ENCODE measurements around the gene PRR14.

PRR14 gene

DNA sequence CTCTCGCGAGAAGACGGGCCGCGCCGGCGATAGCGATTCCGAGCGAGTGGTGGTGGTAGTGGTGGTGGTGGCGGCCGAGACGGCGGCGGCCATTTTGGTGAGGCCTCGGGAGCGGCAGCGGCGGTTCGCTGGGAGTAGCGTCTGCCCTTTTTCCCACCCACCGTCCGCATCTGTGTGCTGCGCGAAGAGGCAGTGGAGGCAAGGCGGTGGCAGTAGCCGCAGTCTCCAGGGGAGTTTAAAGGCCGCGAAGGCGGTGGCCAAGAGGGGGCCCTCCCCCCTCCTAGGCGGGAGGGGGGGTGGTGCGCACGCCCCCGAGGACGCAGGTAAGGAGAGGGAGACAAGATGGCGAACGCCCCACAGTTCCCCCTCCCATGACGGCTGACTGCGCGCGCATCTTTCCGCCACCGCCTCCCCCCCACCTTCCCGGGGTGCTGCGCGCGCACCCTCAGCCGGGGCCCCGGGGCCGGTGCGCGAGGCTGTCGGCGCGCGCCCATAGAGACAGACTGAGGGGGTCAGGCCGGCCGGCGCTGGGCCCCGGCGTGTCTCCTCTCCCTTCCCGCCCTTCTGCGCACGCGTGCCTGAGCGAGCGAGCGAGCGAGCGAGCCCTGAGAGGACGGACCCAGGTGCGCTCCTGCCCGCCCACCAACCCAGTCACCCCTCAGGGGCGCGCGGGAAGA lies 47.5 kb downstream of the PRR14 start (continued):
- TF ChIP-seq, protein P1, sequence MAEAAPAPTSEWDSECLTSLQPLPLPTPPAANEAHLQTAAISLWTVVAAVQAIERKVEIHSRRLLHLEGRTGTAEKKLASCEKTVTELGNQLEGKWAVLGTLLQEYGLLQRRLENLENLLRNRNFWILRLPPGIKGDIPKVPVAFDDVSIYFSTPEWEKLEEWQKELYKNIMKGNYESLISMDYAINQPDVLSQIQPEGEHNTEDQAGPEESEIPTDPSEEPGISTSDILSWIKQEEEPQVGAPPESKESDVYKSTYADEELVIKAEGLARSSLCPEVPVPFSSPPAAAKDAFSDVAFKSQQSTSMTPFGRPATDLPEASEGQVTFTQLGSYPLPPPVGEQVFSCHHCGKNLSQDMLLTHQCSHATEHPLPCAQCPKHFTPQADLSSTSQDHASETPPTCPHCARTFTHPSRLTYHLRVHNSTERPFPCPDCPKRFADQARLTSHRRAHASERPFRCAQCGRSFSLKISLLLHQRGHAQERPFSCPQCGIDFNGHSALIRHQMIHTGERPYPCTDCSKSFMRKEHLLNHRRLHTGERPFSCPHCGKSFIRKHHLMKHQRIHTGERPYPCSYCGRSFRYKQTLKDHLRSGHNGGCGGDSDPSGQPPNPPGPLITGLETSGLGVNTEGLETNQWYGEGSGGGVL (tag by site-specific recombination; IDR thresholded peaks at IDR 0.05): peak; percentile 100
- TF ChIP-seq ZFP3 (tag by site-specific recombination; IDR thresholded peaks at IDR 0.05; ENCODE audit: low read depth) (no peak), ZNF548 (tag by site-specific recombination; IDR thresholded peaks at IDR 0.05) (no peak), KLF1 (tag by site-specific recombination; IDR thresholded peaks at IDR 0.05) (peak; percentile 90), ZNF266 (tag by site-specific recombination; IDR thresholded peaks at IDR 0.05; ENCODE audit: low read depth) (no peak), SETDB1 (IDR thresholded peaks at IDR 0.05; ENCODE audit: insufficient read length, low read length) (no peak), ZNF112 (tag by site-specific recombination; IDR thresholded peaks at IDR 0.05) (no peak), ZBTB7A (tag by site-specific recombination; IDR thresholded peaks at IDR 0.05; ENCODE audit: low read depth) (peak; percentile 100), ZNF10 (tag by site-specific recombination; IDR thresholded peaks at IDR 0.05) (peak; percentile 90), ZNF514 (tag by site-specific recombination; IDR thresholded peaks at IDR 0.05) (no peak), EGR2 (tag by site-specific recombination; IDR thresholded peaks at IDR 0.05; ENCODE audit: low read depth) (peak; percentile 77), ZFP69B (tag by site-specific recombination; IDR thresholded peaks at IDR 0.05) (peak; percentile 90), HOXD13 (CRISPR knock-in tag; IDR thresholded peaks at IDR 0.05; ENCODE audit: borderline replicate concordance) (no peak), ZNF76 (tag by site-specific recombination; IDR thresholded peaks at IDR 0.05; ENCODE audit: borderline replicate concordance, low read depth) (peak; percentile 92), TRIM28 (IDR thresholded peaks at IDR 0.05; ENCODE audit: borderline replicate concordance, low read length) (peak; percentile 94), ZNF157 (tag by site-specific recombination; IDR thresholded peaks at IDR 0.05) (no peak), ZNF473 (tag by site-specific recombination; IDR thresholded peaks at IDR 0.05) (no peak), ZNF354C (tag by site-specific recombination; IDR thresholded peaks at IDR 0.05; ENCODE audit: borderline replicate concordance, low read depth) (no peak), ZNF707 (tag by site-specific recombination; IDR thresholded peaks at IDR 0.05) (no peak), ZNF621 (tag by site-specific recombination; IDR thresholded peaks at IDR 0.05) (no peak), ZNF747 (tag by site-specific recombination; IDR thresholded peaks at IDR 0.05) (no peak), ZNF544 (tag by site-specific recombination; IDR thresholded peaks at IDR 0.05) (no peak), ZXDB (tag by site-specific recombination; IDR thresholded peaks at IDR 0.05) (peak; percentile 99), ZFP41 (tag by site-specific recombination; IDR thresholded peaks at IDR 0.05; ENCODE audit: borderline replicate concordance) (no peak), ZBTB20 (tag by site-specific recombination; IDR thresholded peaks at IDR 0.05) (peak; percentile 97)
- TF ChIP-seq, protein P2, sequence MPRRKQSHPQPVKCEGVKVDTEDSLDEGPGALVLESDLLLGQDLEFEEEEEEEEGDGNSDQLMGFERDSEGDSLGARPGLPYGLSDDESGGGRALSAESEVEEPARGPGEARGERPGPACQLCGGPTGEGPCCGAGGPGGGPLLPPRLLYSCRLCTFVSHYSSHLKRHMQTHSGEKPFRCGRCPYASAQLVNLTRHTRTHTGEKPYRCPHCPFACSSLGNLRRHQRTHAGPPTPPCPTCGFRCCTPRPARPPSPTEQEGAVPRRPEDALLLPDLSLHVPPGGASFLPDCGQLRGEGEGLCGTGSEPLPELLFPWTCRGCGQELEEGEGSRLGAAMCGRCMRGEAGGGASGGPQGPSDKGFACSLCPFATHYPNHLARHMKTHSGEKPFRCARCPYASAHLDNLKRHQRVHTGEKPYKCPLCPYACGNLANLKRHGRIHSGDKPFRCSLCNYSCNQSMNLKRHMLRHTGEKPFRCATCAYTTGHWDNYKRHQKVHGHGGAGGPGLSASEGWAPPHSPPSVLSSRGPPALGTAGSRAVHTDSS (tag by site-specific recombination; IDR thresholded peaks at IDR 0.05): no peak
- TF ChIP-seq, protein P3, sequence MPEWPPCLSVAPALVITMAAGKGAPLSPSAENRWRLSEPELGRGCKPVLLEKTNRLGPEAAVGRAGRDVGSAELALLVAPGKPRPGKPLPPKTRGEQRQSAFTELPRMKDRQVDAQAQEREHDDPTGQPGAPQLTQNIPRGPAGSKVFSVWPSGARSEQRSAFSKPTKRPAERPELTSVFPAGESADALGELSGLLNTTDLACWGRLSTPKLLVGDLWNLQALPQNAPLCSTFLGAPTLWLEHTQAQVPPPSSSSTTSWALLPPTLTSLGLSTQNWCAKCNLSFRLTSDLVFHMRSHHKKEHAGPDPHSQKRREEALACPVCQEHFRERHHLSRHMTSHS (tag by site-specific recombination; IDR thresholded peaks at IDR 0.05): no peak
- TF ChIP-seq, protein P4, sequence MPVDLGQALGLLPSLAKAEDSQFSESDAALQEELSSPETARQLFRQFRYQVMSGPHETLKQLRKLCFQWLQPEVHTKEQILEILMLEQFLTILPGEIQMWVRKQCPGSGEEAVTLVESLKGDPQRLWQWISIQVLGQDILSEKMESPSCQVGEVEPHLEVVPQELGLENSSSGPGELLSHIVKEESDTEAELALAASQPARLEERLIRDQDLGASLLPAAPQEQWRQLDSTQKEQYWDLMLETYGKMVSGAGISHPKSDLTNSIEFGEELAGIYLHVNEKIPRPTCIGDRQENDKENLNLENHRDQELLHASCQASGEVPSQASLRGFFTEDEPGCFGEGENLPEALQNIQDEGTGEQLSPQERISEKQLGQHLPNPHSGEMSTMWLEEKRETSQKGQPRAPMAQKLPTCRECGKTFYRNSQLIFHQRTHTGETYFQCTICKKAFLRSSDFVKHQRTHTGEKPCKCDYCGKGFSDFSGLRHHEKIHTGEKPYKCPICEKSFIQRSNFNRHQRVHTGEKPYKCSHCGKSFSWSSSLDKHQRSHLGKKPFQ (tag by site-specific recombination; IDR thresholded peaks at IDR 0.05): peak; percentile 77
- TF ChIP-seq, protein P5, sequence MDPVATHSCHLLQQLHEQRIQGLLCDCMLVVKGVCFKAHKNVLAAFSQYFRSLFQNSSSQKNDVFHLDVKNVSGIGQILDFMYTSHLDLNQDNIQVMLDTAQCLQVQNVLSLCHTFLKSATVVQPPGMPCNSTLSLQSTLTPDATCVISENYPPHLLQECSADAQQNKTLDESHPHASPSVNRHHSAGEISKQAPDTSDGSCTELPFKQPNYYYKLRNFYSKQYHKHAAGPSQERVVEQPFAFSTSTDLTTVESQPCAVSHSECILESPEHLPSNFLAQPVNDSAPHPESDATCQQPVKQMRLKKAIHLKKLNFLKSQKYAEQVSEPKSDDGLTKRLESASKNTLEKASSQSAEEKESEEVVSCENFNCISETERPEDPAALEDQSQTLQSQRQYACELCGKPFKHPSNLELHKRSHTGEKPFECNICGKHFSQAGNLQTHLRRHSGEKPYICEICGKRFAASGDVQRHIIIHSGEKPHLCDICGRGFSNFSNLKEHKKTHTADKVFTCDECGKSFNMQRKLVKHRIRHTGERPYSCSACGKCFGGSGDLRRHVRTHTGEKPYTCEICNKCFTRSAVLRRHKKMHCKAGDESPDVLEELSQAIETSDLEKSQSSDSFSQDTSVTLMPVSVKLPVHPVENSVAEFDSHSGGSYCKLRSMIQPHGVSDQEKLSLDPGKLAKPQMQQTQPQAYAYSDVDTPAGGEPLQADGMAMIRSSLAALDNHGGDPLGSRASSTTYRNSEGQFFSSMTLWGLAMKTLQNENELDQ (tag by site-specific recombination; IDR thresholded peaks at IDR 0.05; ENCODE audit: low read depth): no peak
- TF ChIP-seq, protein P6, sequence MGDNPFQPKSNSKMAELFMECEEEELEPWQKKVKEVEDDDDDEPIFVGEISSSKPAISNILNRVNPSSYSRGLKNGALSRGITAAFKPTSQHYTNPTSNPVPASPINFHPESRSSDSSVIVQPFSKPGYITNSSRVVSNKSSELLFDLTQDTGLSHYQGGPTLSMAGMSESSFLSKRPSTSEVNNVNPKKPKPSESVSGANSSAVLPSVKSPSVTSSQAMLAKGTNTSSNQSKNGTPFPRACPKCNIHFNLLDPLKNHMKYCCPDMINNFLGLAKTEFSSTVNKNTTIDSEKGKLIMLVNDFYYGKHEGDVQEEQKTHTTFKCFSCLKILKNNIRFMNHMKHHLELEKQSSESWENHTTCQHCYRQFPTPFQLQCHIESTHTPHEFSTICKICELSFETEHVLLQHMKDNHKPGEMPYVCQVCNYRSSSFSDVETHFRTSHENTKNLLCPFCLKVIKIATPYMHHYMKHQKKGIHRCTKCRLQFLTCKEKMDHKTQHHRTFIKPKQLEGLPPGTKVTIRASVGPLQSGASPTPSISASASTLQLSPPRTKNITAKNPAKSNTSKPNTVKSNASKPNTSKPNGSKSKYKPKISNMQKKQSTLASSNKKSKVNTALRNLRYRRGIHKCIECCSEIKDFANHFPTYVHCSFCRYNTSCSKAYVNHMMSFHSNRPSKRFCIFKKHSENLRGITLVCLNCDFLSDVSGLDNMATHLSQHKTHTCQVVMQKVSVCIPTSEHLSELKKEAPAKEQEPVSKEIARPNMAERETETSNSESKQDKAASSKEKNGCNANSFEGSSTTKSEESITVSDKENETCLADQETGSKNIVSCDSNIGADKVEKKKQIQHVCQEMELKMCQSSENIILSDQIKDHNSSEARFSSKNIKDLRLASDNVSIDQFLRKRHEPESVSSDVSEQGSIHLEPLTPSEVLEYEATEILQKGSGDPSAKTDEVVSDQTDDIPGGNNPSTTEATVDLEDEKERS (tag by site-specific recombination; IDR thresholded peaks at IDR 0.05): no peak
